Breast epithelium (tissue), 3 donors: ENCODE results near the gene EFNA3.

Source experiments
- POLR2A ChIP-seq: fragments of 450-650 bp; IDR thresholded peaks from one replicate; pipeline ENCODE4 v1.6.1; 2016; ENCODE audit warnings: antibody characterized with exemption, mild to moderate bottlenecking, moderate library complexity
- TF ChIP-seq, protein P1 (sequence below), 3 donors: fragments of 450-650 bp; IDR thresholded peaks; one replicate each; pipeline ENCODE4 v1.5.1; 2016 to 2017; ENCODE audit warnings: antibody characterized with exemption in 3 of 3, mild to moderate bottlenecking in 3 of 3, moderate library complexity in 3 of 3

DNA sequence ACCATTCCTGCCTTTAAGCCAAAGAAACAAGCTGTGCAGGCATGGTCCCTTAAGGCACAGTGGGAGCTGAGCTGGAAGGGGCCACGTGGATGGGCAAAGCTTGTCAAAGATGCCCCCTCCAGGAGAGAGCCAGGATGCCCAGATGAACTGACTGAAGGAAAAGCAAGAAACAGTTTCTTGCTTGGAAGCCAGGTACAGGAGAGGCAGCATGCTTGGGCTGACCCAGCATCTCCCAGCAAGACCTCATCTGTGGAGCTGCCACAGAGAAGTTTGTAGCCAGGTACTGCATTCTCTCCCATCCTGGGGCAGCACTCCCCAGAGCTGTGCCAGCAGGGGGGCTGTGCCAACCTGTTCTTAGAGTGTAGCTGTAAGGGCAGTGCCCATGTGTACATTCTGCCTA, 55.7 kb downstream of the EFNA3 start:
- TF ChIP-seq POLR2A: no peak
- TF ChIP-seq, protein P1, sequence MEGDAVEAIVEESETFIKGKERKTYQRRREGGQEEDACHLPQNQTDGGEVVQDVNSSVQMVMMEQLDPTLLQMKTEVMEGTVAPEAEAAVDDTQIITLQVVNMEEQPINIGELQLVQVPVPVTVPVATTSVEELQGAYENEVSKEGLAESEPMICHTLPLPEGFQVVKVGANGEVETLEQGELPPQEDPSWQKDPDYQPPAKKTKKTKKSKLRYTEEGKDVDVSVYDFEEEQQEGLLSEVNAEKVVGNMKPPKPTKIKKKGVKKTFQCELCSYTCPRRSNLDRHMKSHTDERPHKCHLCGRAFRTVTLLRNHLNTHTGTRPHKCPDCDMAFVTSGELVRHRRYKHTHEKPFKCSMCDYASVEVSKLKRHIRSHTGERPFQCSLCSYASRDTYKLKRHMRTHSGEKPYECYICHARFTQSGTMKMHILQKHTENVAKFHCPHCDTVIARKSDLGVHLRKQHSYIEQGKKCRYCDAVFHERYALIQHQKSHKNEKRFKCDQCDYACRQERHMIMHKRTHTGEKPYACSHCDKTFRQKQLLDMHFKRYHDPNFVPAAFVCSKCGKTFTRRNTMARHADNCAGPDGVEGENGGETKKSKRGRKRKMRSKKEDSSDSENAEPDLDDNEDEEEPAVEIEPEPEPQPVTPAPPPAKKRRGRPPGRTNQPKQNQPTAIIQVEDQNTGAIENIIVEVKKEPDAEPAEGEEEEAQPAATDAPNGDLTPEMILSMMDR (IDR thresholded peaks at IDR 0.05): no peak
